K562 (cell line): ENCODE results near the gene TBCC. TPM values are rescaled to one million over a fixed set of nuclear protein-coding genes. Genes with fewer than 3 reads are reported as not detected.

Source experiments
- ARNT ChIP-seq, 2 experiments: fragments of 450-650 bp; IDR thresholded peaks; 2 replicates each; pipeline ENCODE4 v1.6.1; 2016; ENCODE audit warnings: mild to moderate bottlenecking in 1 of 2
- CHD4 ChIP-seq: fragments of 200-600 bp; sonication (generic); IDR thresholded peaks from 3 replicates; pipeline ENCODE4 v1.6.1; 2012; ENCODE audit warnings: low read depth, mild to moderate bottlenecking, mixed read lengths, low read length, inconsistent platforms; ENCODE audit not compliant: insufficient read depth, insufficient replicate concordance, poor library complexity, severe bottlenecking
- CREB1 ChIP-seq, 2 experiments: sonication (generic) in 1 of 2; formaldehyde crosslinking in 1 of 2; IDR thresholded peaks; 2 replicates each; pipeline versions ENCODE4 v1.6.1 to v1.8.0; 2012 to 2022; ENCODE audit warnings: inconsistent platforms in 1 of 2, mild to moderate bottlenecking in 1 of 2, missing genetic modification reagents in 1 of 2, moderate library complexity in 1 of 2
- ERF ChIP-seq: fragments of 450-650 bp; formaldehyde crosslinking; IDR thresholded peaks from 2 replicates; pipeline ENCODE4 v1.4.0; 2020; ENCODE audit warnings: mild to moderate bottlenecking, mixed read lengths
- NKRF ChIP-seq: fragments of 450-650 bp; IDR thresholded peaks from 2 replicates; pipeline ENCODE4 v1.6.1; 2016; ENCODE audit warnings: borderline replicate concordance
- RBM34 ChIP-seq: fragments of 200-400 bp; formaldehyde crosslinking; IDR thresholded peaks from 2 replicates; pipeline ENCODE4 v1.6.1; 2018; ENCODE audit warnings: low read length, borderline replicate concordance; ENCODE audit not compliant: insufficient read depth
- RFX7 ChIP-seq: fragments of 250-450 bp; sonication (Bioruptor Pico); IDR thresholded peaks from 2 replicates; pipeline ENCODE4 v1.5.1; 2021; ENCODE audit warnings: mild to moderate bottlenecking
- SMAD1 ChIP-seq: fragments of 150-350 bp; IDR thresholded peaks from 2 replicates; pipeline ENCODE4 v1.6.1; 2014; ENCODE audit warnings: low read length, low read depth; ENCODE audit not compliant: partially characterized antibody
- ZBED1 ChIP-seq: IDR thresholded peaks from 2 replicates; pipeline ENCODE4 v1.6.1; 2014
- ZBTB17 ChIP-seq: fragments of 450-650 bp; formaldehyde crosslinking; IDR thresholded peaks from 2 replicates; pipeline ENCODE4 v1.4.0; 2020; ENCODE audit warnings: mild to moderate bottlenecking
- ZFP1 ChIP-seq: fragments of 450-650 bp; formaldehyde crosslinking; IDR thresholded peaks from 2 replicates; pipeline ENCODE4 v1.4.0; 2020; ENCODE audit warnings: mild to moderate bottlenecking, mixed read lengths
- ZNF318 ChIP-seq, 2 experiments: fragments of 450-650 bp; IDR thresholded peaks; 2 replicates each; pipeline ENCODE4 v1.6.1; 2016; ENCODE audit warnings: mild to moderate bottlenecking in 2 of 2, borderline replicate concordance in 1 of 2, low read depth in 1 of 2, moderate library complexity in 1 of 2
- ZNF395 ChIP-seq: fragments of 200-800 bp; sonication (Bioruptor generic); IDR thresholded peaks from 2 replicates; pipeline ENCODE4 v1.6.1; 2017; ENCODE audit warnings: missing genetic modification characterization, missing compliant biosample characterization
- ZNF436 ChIP-seq: fragments of 250-450, 450-650 bp; sonication (Bioruptor Pico); formaldehyde crosslinking; IDR thresholded peaks from 2 replicates; pipeline ENCODE4 v1.7.0; 2020; ENCODE audit warnings: mild to moderate bottlenecking
- ZNF778 ChIP-seq: fragments of 450-650 bp; formaldehyde crosslinking; IDR thresholded peaks from 2 replicates; pipeline ENCODE4 v1.4.0; 2020; ENCODE audit warnings: mild to moderate bottlenecking, moderate library complexity
- polyA plus RNA-seq, 8 experiments: library from polyadenylated mRNA; depleted of rRNA in 4 of 8; stranded (reverse) in 5 of 8; unstranded in 3 of 8; fragments of >200 nt; fragmentation: Nextera tagmentation in 2 of 8; fragmentation: Illumina TruSeq in 1 of 8; extraction: Ambion mirVana in 2 of 8; extraction: Trizol in 1 of 8; gene quantifications; 2 replicates each; pipeline versions ENCODE4 v1.2.1 to v1.2.3, GENCODE V29; 2011 to 2014; ENCODE audit warnings: inconsistent platforms in 1 of 8, missing spikeins in 1 of 8
- total RNA-seq, 7 experiments: library from RNA; depleted of rRNA in 6 of 7; stranded (reverse); fragments of >200 nt in 6 of 7; fragmentation: Illumina TruSeq in 2 of 7; extraction: Trizol in 2 of 7; gene quantifications; 2 replicates each; pipeline versions ENCODE4 v1.2.1 to v1.2.3, GENCODE V29; 2011 to 2021; ENCODE audit warnings: low replicate concordance in 1 of 7

Gene TBCC
- total and polyA plus RNA-seq, 9 of the 15 experiments (the other 6 are each of a cell fraction or from before 2014, with no cell fraction given): 2.8 to 34.1 (median 23.3) TPM

- TF ChIP-seq ZNF318 (IDR thresholded peaks at IDR 0.05; ENCODE audit: borderline replicate concordance in 1 of 2, low read depth in 1 of 2) (no peak), RFX7 (CRISPR knock-in tag) (no peak), ZFP1 (CRISPR knock-in tag) (no peak), CREB1 (IDR thresholded peaks at IDR 0.05) (no peak), CREB1 (CRISPR knock-in tag; IDR thresholded peaks at IDR 0.05) (no peak), ARNT (IDR thresholded peaks at IDR 0.05) (peak in 1 of 2 experiments; percentile 74; a peak in 3 of 4 replicates), CHD4 (no peak), SMAD1 (no peak), ZBED1 (no peak), NKRF (no peak), ZNF395 (CRISPR knock-in tag) (no peak), ZBTB17 (no peak), ERF (CRISPR knock-in tag) (no peak), ZNF778 (CRISPR knock-in tag) (no peak), ZNF436 (CRISPR knock-in tag) (no peak), RBM34 (no peak)
Observed at GRCh38 chr6:42726485-42727086, 19.3 kb downstream of the TBCC start (continued).
